ENCODE data around the gene METTL3.
"Not testable (repeated sequence)": the region's sequence is repeated elsewhere in the genome, so short reads cannot be mapped to it uniquely, and the experiment has no call there.

Gene METTL3

DNA sequence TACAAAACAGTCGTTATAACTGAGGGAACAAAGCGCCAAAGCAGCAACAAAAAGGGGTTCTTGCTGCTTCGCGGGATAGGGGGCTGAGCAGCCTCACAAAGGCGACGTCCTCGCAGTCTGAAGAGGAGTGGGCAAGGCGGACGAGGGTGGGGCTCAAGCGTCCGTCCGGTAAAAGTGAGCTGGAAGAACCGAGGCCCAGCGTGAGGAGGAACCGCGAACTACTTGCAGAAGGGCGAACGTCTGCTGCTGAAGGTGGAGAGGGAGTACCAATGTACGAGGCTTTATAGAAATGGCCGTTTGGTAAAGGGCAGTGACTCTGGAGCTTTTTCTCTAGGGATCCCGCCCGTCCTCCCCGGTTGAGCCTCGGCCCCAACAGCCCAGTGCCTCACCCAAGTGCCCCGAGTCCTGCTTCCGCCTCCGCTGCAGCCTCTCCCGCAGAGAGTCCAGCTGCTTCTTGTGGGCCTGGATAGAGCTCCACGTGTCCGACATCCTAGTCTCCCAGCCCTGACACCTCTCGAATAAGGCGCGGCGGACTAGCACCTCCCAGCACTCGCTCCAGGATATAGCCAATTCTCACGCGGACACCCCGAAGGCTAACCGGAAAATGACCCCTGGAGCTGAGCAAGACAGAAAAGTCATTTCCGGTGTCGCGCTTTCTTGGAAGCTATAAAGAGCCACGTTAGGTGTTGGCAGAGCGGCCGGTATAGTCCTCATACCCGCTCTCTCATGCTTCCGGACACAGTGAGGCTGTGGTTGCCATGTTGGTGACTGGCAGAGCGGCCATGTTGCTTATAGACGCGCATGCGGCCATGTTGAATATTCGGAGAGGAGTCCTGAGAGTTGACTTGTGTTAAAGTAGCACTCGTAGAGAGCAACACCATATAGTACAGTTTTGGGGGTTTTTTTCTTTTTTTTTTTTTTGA is at the start of gene METTL3:
METTL3 (minus strand) TSS at position 606 of the 923 bp plus-strand sequence; CDS start at position 489, 117 bp downstream.
- peak; percentile 98 for DNase-seq

DNA sequence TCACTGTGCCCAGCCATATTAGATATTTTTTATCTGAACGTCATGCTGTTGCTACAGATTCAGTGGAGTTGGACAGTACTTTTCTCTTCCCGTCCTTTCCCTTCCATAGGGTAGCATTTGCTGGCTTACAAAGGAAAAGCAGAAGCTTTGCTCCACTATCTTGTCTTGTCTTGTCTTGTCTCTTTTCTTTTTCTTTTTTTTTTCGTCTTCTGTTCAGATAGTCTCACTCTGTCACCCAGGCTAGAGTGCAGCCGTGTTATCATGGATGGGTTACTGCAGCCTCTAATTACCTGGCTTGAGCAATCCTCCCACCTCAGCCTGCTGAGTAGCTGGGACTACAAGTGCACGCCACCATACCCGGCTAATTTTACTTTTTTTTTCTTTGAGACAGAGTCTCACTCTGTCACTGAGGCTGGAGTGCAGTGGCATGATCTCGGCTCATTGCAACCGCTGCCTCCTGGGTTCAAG is 47.6 kb upstream of the METTL3 start:
- no peak for DNase-seq

DNA sequence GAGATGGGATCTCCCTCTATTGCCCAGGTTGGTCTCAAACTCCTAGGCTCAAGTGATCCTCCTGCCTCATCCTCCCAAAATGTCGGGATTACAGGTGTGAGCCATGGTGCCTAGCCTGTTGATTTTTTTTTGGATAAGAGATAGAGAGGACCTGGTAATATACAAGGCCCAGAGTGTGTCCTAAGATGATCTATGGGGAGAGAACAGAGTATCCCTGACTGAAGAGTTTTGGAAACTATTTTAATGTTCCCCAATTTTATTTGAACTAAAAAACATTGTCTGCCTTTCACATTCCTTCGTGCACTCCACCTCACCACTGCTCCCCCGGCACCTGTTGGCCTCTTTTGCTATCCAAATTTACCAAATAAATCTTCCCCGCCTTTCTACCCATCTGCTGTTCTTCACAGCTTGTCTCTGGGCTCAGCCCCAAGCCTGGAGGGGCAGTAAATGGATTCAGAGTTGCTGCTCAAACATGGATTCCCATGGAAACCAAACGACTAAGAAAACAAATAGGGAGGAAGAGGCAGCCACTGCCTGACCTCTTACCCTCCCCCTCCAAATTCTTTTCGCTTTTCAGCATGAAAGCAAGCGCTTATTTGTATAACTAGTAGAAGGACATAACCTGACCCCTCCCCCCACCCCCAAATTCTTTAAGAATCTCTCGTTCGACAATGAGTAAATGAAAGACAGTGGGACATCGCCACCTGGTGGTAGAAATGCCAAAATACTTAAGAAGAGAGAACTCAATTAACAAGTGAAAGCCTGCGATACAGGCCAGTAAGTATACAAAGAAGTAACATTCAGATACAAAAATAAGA is 46.2 kb upstream of the METTL3 start:
- DNase-seq = peak; percentile 94

DNA sequence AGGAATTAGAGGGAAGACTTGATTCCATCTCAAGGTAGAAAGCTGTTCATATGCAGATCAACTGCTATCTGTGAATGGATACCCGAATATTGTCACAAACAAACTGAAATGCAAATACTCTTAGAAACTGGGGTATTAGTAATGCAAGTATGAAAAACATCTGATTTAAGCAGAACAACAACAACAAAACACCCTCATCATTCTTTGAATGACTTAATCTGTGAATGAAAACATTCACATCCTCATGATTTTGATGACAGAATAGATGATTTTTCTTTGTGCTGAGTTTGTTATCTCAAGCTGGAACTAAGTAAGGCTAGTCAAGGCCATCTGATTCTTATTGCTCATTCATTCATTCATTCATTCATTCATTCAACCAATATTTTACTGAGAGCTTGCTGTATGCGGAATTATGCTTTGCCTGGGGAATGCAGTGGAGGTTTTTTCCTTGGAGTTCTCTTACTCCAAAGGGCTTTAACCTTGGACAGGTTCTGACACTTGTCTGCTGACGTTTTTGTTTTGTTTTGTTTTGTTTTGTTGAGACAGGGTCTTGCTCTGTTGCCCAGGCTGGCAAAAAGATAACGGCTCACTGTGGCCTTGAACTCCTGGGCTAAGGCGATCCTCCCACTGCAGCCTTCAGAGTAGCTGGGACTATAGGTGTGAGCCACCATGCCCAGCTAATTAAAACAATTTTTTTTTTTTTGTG is 45.4 kb upstream of the METTL3 start:
- DNase-seq = no peak

DNA sequence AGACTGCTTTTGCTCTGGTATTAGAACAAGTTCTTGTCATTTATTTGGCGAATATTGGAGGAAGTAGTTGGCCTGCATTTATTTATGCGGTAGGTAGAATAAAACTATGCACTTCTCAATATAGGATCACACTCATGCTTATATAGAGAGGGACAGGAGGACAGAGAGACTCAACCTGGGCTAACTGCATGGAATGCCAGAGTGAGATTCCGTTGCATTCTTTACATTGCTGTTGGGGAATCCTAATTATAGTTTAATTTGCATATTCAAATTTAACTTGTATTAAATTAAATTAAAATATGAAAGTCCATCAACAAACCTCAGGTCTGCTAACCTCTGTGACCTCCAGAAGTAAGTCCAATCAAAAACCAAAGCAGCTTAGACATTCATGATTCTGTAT is 42.1 kb upstream of the METTL3 start:
- no peak for DNase-seq

DNA sequence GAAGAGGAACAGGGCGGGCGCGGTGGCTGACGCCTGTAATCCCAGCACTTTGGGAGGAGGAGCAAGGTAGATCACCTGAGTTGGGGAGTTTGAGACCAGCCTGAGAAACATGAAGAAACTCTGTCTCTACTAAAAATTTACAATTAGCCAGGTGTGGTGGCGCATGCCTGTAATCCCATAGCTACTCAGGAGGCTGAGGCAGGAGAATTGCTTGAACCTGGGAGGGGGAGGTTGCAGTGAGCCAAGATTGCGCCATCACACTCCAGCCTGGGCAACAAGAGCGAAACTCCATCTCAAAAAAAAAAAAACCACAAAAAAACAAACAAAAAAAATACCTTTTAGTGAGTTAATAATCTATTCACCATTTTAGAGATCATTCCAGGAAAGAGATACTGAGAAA is 33.4 kb upstream of the METTL3 start:
- DNase-seq = not testable (repeated sequence)

DNA sequence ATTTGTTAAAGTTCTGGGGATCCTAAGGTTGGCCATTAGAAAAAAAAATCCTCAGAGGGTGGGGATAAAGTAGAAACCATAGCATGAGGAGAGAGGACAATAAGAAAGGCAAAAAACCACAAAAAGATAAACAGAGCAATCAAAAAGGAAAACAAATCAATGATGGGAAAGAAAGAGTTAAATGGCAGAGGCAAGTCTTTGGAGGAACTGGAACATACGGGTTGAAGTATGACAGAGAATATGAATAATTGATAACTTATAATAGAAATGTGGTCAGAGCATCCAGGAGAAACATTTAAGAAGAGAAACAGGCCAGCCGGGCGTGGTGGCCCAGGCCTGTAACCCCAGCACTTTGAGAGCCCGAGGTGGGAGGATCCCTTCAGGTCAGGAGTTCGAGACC is 32.8 kb upstream of the METTL3 start:
- DNase-seq = no peak

DNA sequence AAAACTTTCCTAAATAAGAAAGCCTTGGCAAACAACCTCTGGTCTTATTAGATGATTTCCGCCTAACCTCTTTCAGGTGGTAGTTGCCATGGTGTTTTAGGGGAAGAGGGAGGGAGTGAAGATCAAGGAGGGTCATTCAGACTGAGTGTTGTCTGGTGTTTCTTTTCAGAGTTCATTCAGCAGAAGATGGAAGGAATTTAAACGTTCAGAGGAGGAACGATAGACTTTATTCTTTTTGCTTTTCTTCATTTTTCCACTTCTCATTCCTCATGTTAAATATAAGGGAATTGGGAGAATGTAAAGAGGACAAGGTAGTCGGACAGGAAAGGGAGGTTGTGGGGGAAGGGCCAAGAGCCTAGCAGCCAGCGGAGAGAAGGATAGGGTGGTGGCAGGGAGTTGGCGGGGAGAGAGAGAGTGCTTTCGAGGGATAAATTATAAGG is 32.4 kb upstream of the METTL3 start:
- peak; percentile 23 for DNase-seq

DNA sequence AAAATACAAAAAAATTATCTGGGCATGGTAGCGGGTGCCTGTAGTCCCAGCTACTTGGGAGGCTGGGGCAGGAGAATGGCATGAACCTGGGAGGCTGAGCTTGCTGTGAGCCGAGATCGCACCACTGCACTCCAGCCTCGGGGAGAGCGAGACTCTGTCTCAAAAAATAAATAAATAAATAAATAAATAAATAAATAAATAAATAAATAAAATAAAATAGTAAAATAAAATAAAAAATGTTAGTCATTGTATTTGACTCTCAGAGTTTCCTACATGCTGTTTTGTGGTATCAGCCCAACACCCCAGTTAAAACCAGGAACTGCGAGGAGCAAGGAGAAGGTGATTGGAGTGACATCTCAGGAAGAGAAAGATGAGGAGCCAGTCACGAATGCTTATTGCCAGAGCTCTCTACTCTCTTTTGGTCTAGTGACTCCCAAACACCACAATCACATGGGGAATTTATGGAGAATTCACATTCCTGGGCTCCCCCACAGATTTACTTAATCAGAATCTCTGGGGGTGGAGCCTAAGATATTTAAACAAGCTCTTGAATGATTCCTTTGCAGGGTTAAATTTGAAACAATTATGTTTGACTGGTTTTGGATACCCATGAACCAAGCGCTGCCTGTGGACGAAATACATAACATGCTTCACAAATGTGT is 30.4 kb upstream of the METTL3 start:
- no peak for DNase-seq

DNA sequence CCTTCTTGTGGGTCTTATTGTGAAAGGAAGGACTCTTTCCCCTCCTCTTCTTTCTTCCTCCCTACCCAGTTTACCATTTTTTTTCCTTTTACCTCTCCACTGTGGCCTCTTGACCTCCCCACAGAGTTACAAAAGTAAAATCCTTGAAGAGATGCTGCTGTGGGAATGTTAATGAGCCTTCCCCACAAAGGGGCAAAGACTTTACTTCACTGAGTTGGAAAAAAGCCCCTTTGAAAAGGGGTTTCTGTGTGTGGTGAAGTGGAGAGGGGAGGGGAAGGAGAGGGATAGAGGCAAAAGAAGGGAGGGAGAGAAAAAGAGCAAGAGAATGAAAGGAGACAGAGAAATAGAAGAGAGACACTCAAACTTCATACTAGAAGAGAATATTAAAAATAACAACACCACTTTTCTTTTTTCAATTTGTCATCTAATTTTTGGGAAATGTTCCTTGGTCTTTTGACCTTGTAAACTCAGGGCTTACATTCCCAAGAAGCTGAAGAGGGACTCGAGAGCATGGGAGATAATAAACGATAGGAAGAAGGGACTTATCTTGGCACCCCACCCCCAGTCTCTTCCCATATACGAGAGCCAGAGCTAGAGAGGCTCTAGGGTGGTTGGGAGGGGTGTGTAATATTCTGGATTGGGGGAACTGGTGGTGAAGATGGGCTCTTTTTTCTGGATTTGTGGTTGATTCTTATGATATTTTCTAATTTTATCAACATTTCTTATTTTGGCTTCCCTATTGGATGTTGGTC is 28.2 kb upstream of the METTL3 start:
- no peak for DNase-seq

DNA sequence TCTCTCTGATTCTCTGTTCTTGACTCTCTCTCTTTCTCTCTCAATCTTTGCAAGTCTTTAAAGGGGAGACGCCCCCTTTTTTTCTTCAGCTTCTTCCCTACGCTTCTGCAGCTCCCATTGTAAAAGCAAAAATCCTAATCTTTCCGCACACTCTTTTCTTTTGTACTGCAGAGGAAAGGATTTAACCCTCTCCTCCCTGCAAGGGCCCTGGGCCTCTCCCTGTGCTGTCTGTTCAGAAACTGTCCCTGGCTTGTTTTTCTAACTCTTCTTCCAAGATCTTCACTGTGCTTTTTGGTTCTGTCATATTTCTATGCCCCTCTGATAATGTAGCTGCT is 25.9 kb upstream of the METTL3 start:
- no peak for DNase-seq

DNA sequence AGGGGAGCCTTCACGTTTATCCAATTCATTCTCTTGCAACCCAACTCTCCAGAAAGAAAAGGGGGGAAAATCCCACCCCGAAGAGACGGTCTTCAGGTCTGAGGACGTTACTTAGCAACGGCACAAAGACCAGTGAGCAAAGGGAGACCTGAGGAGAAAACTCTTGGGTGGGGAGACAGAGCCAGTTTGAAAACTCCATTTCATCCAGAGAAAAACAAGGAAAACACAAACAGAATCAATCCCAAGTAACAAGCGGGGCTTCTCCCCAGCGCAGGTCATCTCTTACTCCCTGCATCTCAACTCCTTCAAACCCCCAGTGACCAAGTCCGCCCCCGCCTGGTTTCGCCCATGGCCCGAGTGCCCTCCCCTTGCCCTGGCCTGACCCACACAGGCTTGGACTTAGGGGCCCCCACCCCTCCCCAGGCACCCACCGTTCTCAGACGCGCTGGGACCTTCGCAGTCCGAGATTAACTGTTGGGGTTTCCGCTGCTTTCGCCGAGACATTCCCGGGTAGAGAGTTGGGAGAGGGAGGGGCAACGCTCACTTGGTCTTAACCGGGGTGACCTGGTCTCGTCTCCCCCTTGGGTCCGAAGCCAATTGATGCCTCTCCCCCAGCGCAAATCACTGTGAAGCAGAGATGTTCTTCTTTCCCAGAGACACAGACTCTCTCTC is 25.4 kb upstream of the METTL3 start:
- DNase-seq = no peak

DNA sequence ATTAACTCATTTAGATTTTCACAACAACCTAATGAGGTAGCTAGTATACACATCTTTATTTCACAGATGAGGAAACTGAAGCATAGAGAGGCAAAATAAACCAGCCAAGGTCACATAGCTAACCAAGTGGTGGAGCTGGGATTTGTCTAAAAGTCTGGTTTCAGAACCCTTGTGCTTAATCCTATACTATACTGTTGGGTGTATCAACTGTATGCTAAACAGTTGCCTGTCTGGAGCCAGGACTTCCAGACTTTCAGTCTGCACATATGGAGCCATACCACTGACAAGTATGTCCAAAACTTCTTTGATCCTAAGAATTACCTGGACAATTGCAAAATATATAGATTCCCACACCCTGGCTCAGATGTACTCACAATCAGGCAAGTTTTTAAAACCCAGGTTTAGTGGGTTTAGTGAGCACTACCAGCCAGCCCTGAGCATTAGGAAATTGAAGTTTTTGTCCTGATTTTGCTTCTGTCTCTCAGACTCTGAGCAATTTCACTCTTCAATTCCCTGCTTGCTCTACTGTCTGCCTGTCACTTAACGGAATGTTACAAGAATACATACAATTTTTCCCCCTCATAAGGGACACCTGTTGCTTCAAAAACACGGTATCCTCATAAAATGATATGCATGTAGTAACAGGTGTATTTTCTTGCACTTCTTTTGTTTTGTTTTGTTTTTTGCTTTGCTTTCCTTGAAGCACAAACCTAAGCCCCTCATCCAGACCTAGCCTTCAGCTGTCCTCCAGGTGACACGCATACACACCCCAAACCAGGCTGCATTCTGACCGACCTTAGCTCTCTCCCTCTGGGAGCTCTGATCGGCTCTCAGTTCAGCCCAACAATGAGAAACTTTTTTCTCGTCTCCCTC is 24.6 kb upstream of the METTL3 start:
- DNase-seq = no peak

DNA sequence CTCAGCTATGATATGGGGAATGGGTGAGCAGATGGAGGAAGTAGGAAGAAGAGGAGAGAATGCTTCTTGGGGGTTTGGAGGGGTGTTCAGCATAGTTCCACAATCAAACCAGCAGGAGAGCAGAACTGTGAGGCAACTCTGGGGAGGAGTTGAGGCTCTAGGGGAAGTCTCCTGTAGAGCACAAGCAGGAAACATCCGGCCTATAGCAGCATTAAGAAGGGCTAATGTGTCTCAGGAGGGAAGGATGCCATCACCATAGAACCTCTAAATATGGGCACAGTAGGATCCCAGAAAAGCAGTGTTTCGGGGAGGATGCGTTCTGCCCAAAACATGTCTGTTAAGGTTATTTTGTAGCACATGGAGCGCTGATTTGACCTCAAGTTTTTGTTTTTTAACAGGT is 23.4 kb upstream of the METTL3 start:
- DNase-seq = no peak

DNA sequence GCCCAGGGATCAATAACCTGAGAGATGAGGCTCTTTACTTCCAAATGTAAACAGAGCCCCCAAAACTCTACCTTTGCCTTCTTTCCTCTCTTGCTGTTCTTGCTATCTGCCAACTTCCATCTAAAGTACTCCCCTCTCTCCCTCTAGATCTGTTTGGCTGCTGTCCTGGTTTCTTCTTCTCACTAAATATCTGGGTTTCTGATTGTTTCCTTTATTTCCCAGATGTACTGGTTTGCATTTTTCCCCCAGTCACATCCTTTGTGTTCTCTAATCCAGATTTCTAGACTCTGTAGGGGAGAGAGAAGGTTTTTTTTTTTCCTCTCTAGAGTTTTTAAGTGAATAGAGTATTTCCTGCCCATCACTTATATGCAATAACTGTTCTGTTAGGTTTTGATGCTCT is 22.2 kb upstream of the METTL3 start:
- DNase-seq = no peak

DNA sequence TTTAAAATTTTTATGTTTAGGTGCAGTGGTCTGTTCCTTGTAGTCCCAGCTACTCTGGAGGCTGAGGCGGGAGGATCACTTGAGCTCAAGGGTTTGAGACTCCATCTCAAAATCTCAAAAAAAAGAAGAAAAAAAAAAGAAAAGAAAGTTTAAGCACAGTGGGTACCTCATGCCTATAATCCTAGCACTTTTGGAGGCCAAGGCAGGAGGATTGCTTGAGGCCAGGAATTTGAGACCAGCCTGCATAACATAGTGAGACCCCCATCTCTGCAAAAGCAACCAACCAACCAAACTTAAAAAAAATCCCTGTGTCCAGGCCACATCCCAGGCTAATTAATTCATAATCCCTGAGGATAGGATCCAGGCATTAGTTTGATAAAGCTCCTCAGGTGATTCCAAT is 18.4 kb upstream of the METTL3 start:
- no peak for DNase-seq

DNA sequence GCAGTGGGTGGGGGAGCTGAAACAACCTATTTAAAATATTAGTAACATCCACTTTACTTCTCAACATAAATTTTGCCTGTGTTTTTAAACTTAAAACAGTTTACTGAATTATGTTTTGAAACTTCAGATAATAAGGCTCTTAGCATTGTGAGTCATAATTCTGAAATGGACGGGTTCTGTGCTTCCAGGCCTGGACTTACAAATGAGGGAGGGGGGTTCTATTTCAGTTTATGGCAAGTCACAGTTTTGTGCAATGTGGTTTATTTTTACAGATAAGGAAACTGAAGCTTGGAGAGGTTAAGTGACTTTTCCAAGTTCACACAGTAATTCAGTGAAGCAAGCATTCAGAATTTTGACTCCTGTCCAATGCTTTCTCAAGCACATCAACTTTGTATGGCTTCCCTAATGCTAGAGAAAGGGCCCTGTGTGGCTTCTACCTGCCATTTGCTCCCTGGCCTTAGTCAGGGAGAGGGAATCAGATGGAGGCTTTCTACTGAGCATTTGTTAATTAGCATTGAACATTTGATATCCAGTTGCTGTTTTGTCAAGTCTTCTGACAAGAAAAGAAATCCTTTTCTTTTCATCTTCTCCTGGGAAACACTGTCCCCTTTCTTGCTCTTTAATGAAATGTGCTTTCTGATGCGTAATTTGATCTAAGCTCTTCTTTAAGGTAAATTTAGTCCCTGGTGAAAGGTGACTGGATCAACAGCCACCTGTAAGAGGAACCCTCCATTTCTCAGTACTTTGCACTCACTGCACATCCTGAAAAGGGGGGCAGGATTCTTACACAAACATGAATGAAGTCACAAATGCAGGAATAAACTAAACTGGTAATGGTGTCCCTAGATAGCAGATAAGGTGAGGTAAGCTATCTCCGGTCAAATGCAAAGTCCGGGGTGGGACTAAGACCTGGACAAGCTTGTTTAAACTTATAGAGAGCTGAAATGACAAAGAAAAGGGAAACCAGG is 17.5 kb upstream of the METTL3 start:
- no peak for DNase-seq

DNA sequence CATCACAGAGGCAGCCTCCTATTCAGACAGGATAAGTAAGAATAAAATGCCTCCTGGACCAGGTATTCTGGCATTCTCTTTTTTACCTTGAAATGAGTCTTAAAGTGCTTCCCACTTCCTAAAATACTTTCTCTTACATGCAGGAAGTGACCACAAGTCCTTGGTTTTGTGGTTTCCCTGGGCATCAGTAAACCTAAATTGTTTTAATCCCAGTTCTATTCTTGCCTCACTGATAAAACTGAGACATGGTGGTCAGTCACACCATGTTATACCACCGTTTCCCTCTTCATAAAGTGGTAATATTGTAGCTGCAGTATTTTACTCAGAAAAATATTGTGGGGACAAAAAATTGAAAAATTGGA is 16.2 kb upstream of the METTL3 start:
- no peak for DNase-seq

DNA sequence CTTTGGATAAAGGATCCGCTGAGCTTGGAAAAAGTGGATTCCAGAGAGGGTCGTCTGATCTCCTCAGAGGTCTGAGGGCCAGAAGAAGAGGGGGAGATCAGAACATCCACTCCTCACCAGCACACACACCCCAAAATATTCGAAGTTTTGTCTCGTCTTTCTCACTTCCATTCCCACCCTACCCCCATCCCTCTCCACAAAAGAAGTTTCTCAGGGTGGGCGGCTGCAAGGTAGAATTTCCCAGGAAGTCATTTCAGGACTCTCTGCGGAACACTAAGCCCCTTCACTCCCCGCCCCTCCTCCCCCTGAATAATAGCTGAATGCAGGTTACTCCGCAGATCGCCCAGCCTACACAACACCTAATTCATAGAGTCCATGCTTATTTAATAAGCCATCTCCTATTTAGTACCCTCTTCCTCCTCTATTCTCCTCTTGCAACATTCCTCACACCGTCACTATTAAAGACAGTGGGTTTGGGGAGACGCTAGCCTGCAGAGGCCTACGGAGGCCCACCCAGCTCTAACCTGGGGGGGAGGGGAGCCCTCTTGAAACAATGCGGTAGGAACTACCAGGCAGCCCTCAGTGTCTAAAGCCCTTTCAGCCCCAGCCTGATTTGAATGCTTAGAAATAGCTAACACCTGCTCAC is 15.7 kb upstream of the METTL3 start:
- DNase-seq = no peak
